HG02884 (cell line): ENCODE measurements around the gene IFRD2.
"Not testable (repeated sequence)": the region's sequence is repeated elsewhere in the genome, so short reads cannot be mapped to it uniquely, and the experiment has no call there.

ENCODE experiments used
- ATAC-seq: cut with Tn5 transposase; IDR thresholded peaks from one replicate; pipeline ENCODE4 v1.9.1; 2021; ENCODE audit warnings: mild to moderate bottlenecking, moderate library complexity; ENCODE audit not compliant: unreplicated experiment

Gene IFRD2

GRCh38 chr3:50255251-50255615, 37.0 kb downstream of the IFRD2 start:
- ATAC-seq = no peak

GRCh38 chr3:50254577-50255250, 37.5 kb downstream of the IFRD2 start:
- no peak for ATAC-seq

- ATAC-seq = no peak
Observed at GRCh38 chr3:50251220-50251619, 41.0 kb downstream of the IFRD2 start.

GRCh38 chr3:50250514-50250913, 41.7 kb downstream of the IFRD2 start:
- ATAC-seq = no peak

- ATAC-seq = no peak
Observed at GRCh38 chr3:50249457-50249856, 42.8 kb downstream of the IFRD2 start.

- no peak for ATAC-seq
Observed at GRCh38 chr3:50248387-50248786, 43.8 kb downstream of the IFRD2 start.

- ATAC-seq = peak; percentile 35
Observed at GRCh38 chr3:50246517-50246954, 45.7 kb downstream of the IFRD2 start.

- ATAC-seq = peak; percentile 74
Observed at GRCh38 chr3:50245831-50246516, 46.3 kb downstream of the IFRD2 start.

GRCh38 chr3:50245251-50245745, 46.9 kb downstream of the IFRD2 start:
- ATAC-seq = no peak

- not testable (repeated sequence) for ATAC-seq
Observed at GRCh38 chr3:50244813-50245212, 47.4 kb downstream of the IFRD2 start.

- no peak for ATAC-seq
Observed at GRCh38 chr3:50243543-50243895, 48.7 kb downstream of the IFRD2 start.

GRCh38 chr3:50242851-50243542, 49.2 kb downstream of the IFRD2 start:
- ATAC-seq = no peak

GRCh38 chr3:50242381-50242770, 49.9 kb downstream of the IFRD2 start:
- ATAC-seq = no peak

GRCh38 chr3:50241713-50242380, 50.4 kb downstream of the IFRD2 start:
- ATAC-seq = no peak

GRCh38 chr3:50241163-50241562, 51.1 kb downstream of the IFRD2 start:
- ATAC-seq = no peak

GRCh38 chr3:50239649-50240048, 52.6 kb downstream of the IFRD2 start:
- ATAC-seq = no peak

- no peak for ATAC-seq
Observed at GRCh38 chr3:50238549-50239026, 53.6 kb downstream of the IFRD2 start.

- no peak for ATAC-seq
Observed at GRCh38 chr3:50237754-50238548, 54.3 kb downstream of the IFRD2 start.
